HepG2 (cell line): ENCODE data around the gene DLG5.

Experiments
- EP300 ChIP-seq, 3 experiments: sonication (generic) in 1 of 3; formaldehyde crosslinking in 1 of 3; IDR thresholded peaks; 2 replicates each; pipeline versions ENCODE4 v1.5.1 to v1.6.1; 2011 to 2020; ENCODE audit warnings: low read depth in 2 of 3, low read length in 2 of 3, borderline replicate concordance in 1 of 3, improper control_type of control experiment in 1 of 3, mild to moderate bottlenecking in 1 of 3, missing genetic modification reagents in 1 of 3, moderate library complexity in 1 of 3
- EZH2 ChIP-seq: conservative IDR thresholded peaks from 2 replicates; pipeline ENCODE4 v1.6.1; 2012; ENCODE audit warnings: mild to moderate bottlenecking, low read depth, low read length, moderate library complexity
- JUNB ChIP-seq: sonication (generic); formaldehyde crosslinking; IDR thresholded peaks from 2 replicates; pipeline ENCODE4 v1.8.0; 2022; ENCODE audit warnings: missing genetic modification reagents, mild to moderate bottlenecking, borderline replicate concordance
- POLR2A ChIP-seq, 2 experiments: IDR thresholded peaks; 2 replicates each; pipeline ENCODE4 v1.6.1; 2011; ENCODE audit warnings: low read depth in 2 of 2, low read length in 2 of 2, mild to moderate bottlenecking in 1 of 2, moderate library complexity in 1 of 2; ENCODE audit not compliant: insufficient read depth in 1 of 2
- POLR2AphosphoS2 ChIP-seq: IDR thresholded peaks from 2 replicates; pipeline ENCODE4 v1.6.1; 2011; ENCODE audit warnings: low read depth, low read length, improper control_type of control experiment
- RAD21 ChIP-seq: fragments of 450-650 bp; formaldehyde crosslinking; IDR thresholded peaks from 2 replicates; pipeline ENCODE4 v1.5.0; 2020; ENCODE audit warnings: mild to moderate bottlenecking
- RCOR2 ChIP-seq: IDR thresholded peaks from 2 replicates; pipeline ENCODE4 v1.6.1; 2016; ENCODE audit warnings: missing biosample characterization, missing genetic modification reagents
- SIN3A ChIP-seq: IDR thresholded peaks from 2 replicates; pipeline ENCODE4 v1.6.1; 2011; ENCODE audit warnings: low read depth, mild to moderate bottlenecking, control low read depth, low read length, borderline replicate concordance
- ZNF230 ChIP-seq: sonication (generic); formaldehyde crosslinking; IDR thresholded peaks from 2 replicates; pipeline ENCODE4 v1.4.0; 2020; ENCODE audit warnings: mild to moderate bottlenecking, missing genetic modification reagents
- TF ChIP-seq, protein P1 (sequence below): sonication (generic); formaldehyde crosslinking; IDR thresholded peaks from 2 replicates; pipeline ENCODE4 v1.5.0; 2020; ENCODE audit warnings: mild to moderate bottlenecking, missing genetic modification reagents, moderate library complexity
- TF ChIP-seq, protein P2 (sequence below): sonication (generic); formaldehyde crosslinking; IDR thresholded peaks from 2 replicates; pipeline ENCODE4 v1.5.0; 2020; ENCODE audit warnings: mild to moderate bottlenecking, missing genetic modification reagents
- TF ChIP-seq, protein P3 (sequence below): sonication (generic); formaldehyde crosslinking; IDR thresholded peaks from 2 replicates; pipeline ENCODE4 v1.5.1; 2020; ENCODE audit warnings: missing genetic modification reagents, mild to moderate bottlenecking, borderline replicate concordance

DNA sequence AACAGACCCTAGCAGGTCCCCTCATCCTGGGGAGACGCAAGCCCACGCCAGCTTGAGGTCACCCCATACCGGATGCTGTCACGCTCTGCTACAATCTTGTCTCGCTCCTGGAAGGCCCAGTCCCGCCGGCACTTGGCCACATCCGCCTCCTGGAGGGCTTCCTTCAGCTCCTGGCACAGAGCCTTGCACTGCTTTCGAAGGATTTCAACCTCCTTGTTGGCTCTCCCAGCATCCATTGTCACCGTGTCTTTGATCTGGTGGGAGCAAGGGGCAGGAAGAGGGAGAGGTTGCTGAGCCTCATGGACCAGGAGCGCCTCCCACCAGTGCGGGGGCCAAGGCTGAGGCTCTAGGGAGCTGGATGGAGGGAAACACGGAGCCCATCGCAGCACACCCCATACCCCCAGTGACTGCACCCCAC, 90.9 kb downstream of the DLG5 start:
- TF ChIP-seq, protein P1, sequence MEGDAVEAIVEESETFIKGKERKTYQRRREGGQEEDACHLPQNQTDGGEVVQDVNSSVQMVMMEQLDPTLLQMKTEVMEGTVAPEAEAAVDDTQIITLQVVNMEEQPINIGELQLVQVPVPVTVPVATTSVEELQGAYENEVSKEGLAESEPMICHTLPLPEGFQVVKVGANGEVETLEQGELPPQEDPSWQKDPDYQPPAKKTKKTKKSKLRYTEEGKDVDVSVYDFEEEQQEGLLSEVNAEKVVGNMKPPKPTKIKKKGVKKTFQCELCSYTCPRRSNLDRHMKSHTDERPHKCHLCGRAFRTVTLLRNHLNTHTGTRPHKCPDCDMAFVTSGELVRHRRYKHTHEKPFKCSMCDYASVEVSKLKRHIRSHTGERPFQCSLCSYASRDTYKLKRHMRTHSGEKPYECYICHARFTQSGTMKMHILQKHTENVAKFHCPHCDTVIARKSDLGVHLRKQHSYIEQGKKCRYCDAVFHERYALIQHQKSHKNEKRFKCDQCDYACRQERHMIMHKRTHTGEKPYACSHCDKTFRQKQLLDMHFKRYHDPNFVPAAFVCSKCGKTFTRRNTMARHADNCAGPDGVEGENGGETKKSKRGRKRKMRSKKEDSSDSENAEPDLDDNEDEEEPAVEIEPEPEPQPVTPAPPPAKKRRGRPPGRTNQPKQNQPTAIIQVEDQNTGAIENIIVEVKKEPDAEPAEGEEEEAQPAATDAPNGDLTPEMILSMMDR, result no peak
- TF ChIP-seq, protein P2, sequence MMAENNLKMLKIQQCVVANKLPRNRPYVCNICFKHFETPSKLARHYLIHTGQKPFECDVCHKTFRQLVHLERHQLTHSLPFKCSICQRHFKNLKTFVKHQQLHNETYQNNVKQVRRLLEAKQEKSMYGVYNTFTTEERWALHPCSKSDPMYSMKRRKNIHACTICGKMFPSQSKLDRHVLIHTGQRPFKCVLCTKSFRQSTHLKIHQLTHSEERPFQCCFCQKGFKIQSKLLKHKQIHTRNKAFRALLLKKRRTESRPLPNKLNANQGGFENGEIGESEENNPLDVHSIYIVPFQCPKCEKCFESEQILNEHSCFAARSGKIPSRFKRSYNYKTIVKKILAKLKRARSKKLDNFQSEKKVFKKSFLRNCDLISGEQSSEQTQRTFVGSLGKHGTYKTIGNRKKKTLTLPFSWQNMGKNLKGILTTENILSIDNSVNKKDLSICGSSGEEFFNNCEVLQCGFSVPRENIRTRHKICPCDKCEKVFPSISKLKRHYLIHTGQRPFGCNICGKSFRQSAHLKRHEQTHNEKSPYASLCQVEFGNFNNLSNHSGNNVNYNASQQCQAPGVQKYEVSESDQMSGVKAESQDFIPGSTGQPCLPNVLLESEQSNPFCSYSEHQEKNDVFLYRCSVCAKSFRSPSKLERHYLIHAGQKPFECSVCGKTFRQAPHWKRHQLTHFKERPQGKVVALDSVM (CRISPR knock-in tag), result no peak
- TF ChIP-seq, protein P3, sequence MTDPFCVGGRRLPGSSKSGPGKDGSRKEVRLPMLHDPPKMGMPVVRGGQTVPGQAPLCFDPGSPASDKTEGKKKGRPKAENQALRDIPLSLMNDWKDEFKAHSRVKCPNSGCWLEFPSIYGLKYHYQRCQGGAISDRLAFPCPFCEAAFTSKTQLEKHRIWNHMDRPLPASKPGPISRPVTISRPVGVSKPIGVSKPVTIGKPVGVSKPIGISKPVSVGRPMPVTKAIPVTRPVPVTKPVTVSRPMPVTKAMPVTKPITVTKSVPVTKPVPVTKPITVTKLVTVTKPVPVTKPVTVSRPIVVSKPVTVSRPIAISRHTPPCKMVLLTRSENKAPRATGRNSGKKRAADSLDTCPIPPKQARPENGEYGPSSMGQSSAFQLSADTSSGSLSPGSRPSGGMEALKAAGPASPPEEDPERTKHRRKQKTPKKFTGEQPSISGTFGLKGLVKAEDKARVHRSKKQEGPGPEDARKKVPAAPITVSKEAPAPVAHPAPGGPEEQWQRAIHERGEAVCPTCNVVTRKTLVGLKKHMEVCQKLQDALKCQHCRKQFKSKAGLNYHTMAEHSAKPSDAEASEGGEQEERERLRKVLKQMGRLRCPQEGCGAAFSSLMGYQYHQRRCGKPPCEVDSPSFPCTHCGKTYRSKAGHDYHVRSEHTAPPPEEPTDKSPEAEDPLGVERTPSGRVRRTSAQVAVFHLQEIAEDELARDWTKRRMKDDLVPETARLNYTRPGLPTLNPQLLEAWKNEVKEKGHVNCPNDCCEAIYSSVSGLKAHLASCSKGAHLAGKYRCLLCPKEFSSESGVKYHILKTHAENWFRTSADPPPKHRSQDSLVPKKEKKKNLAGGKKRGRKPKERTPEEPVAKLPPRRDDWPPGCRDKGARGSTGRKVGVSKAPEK (CRISPR knock-in tag), result no peak
- TF ChIP-seq EZH2, result no peak
- TF ChIP-seq POLR2A (IDR thresholded peaks at IDR 0.05; ENCODE audit: insufficient read depth in 1 of 2, low read depth in 2 of 2, low read length in 2 of 2), result no peak
- TF ChIP-seq EP300 (IDR thresholded peaks at IDR 0.05; ENCODE audit: low read depth in 2 of 2, low read length in 2 of 2), result no peak
- no peak for TF ChIP-seq EP300 (CRISPR knock-in tag; IDR thresholded peaks at IDR 0.05; ENCODE audit: borderline replicate concordance)
- TF ChIP-seq JUNB (CRISPR knock-in tag), result no peak
- TF ChIP-seq SIN3A, result no peak
- TF ChIP-seq RAD21 (CRISPR knock-in tag), result no peak
- no peak for TF ChIP-seq ZNF230 (CRISPR knock-in tag)
- no peak for TF ChIP-seq RCOR2 (CRISPR knock-in tag)
- TF ChIP-seq POLR2AphosphoS2, result no peak
